ENCODE measurements around the gene PPP2R2B. TPM values are rescaled to one million over a fixed set of nuclear protein-coding genes. Genes with fewer than 3 reads are reported as not detected.

PPP2R2B gene
- 1 to 10 TPM in 2 of 4 donors, under 1 TPM in 2; 0.53 to 2.0 (median 1.1) TPM for total RNA-seq

DNA sequence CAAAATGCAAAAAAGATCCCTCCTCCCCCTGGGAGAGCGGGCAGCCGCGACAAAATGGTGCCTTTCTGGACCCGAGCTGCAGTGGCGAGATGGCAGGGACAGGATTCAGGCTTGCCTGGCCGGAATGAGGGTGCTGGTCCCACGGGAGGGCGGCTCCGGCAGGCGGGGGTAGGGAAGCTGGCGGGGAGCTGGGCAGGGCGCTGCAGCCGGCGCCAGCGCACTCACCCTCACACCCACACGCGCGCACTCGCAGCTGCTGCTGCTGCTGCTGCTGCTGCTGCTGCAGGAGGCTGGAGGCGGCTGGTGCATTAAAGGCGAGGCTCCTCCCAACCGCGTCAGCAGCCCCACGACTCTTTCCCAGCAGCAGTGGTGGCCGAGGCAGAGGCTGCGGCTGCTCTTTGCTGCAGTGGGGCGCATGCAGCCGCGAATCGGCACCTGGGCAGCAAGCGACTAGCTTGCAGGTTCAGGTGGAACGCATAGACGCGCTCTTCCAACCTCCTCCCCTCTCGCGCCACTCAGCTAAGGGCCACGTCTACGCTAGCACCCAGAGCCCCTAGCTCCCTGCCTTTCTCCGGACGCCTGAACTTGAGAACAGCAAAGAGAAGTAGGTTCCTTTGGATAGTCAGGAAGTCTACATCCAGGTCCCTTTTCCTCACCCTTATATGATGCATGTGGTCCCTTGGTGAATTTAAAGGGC lies at the start of gene PPP2R2B:
TSS of gene PPP2R2B (minus strand) at position 282 of the 697 bp plus-strand sequence.
- Histone ChIP-seq H3K4me1 (peaks cover 13 to 30% (median 21%) of the 10 kb centered on the region in 3 donors), H3K27ac (peak within 1 kb of the TSS in 1 of 4 donors; percentile 11), H3K27me3 (peaks cover 0 to 38% (median 0%) of the 10 kb centered on the region in 4 donors), H3K4me3 (peak within 1 kb of the TSS; percentile 40 to 68 (median 60)), H3K36me3 (no peaks in the 10 kb centered on the region), H3K9me3 (no peaks in the 10 kb centered on the region)
- intact Hi-C loops (cut with DNase I) = no loop called here
- DNase-seq = no peak
- 2% methylated on average over 7 of the region's 40 CpGs; no CpG with 5 or more reads in 1 of the 2 donors for WGBS, 2 donors
- peak in 1 of 4 donors; percentile 31 for TF ChIP-seq POLR2A (IDR thresholded peaks at IDR 0.05)
- TF ChIP-seq, protein P1, sequence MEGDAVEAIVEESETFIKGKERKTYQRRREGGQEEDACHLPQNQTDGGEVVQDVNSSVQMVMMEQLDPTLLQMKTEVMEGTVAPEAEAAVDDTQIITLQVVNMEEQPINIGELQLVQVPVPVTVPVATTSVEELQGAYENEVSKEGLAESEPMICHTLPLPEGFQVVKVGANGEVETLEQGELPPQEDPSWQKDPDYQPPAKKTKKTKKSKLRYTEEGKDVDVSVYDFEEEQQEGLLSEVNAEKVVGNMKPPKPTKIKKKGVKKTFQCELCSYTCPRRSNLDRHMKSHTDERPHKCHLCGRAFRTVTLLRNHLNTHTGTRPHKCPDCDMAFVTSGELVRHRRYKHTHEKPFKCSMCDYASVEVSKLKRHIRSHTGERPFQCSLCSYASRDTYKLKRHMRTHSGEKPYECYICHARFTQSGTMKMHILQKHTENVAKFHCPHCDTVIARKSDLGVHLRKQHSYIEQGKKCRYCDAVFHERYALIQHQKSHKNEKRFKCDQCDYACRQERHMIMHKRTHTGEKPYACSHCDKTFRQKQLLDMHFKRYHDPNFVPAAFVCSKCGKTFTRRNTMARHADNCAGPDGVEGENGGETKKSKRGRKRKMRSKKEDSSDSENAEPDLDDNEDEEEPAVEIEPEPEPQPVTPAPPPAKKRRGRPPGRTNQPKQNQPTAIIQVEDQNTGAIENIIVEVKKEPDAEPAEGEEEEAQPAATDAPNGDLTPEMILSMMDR (IDR thresholded peaks at IDR 0.05) = no peak

GRCh38 chr5:146924132-146924531 lies 45.6 kb upstream of the PPP2R2B start:
- no peaks in the 10 kb centered on the region for H3K4me1 ChIP-seq
- H3K36me3 ChIP-seq = no peaks in the 10 kb centered on the region
- no peak for DNase-seq
- peaks cover 0 to 3% (median 0%) of the 10 kb centered on the region in 4 donors for H3K27me3 ChIP-seq
- no peak for TF ChIP-seq POLR2A (IDR thresholded peaks at IDR 0.05)
- TF ChIP-seq, protein P1 (IDR thresholded peaks at IDR 0.05) = no peak
- H3K27ac ChIP-seq = no peak overlapping the region
- H3K9me3 ChIP-seq = no peaks in the 10 kb centered on the region
- intact Hi-C loops (cut with DNase I) = no loop called here
- no peak overlapping the region for H3K4me3 ChIP-seq

DNA sequence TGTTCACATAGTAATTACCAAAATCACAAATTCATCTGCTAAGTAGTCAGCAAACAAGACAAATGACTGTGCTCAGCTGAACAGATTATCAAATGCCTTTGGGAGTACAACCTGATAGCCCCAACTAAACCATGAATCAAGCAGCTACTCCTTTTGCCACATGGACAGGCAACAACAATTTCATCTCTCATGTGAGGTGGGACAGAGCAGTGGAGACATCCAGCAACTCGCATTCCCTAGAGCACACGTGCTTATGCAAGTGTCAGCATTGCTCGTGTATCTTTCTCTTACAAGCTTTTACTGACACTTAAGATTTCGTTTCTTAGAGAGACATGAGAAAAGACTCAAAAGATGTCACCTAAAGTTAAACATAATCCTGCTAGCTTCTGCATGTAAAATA lies 42.7 kb upstream of the PPP2R2B start:
- no peaks in the 10 kb centered on the region for H3K4me1 ChIP-seq
- no peak for DNase-seq
- H3K27me3 ChIP-seq = peaks cover 0 to 3% (median 0%) of the 10 kb centered on the region in 4 donors
- TF ChIP-seq, protein P1 (IDR thresholded peaks at IDR 0.05) = no peak
- no peak for TF ChIP-seq POLR2A (IDR thresholded peaks at IDR 0.05)
- no peak overlapping the region for H3K4me3 ChIP-seq
- no peaks in the 10 kb centered on the region for H3K36me3 ChIP-seq
- intact Hi-C loops (cut with DNase I) = no loop called here
- 70 to 77% methylated on average over 4 of the region's 4 CpGs for WGBS, 2 donors
- no peak overlapping the region for H3K27ac ChIP-seq
- no peaks in the 10 kb centered on the region for H3K9me3 ChIP-seq

- TF ChIP-seq POLR2A (IDR thresholded peaks at IDR 0.05) = no peak
- TF ChIP-seq, protein P1 (IDR thresholded peaks at IDR 0.05) = no peak
- 61 to 67% methylated on average over 7 of the region's 7 CpGs for WGBS, 2 donors
- no peaks in the 10 kb centered on the region for H3K9me3 ChIP-seq
- no peak overlapping the region for H3K4me3 ChIP-seq
- no peaks in the 10 kb centered on the region for H3K36me3 ChIP-seq
- intact Hi-C loops (cut with DNase I) = no loop called here
- DNase-seq = no peak
- no peak overlapping the region for H3K27ac ChIP-seq
- peaks cover 0 to 3% (median 0%) of the 10 kb centered on the region in 4 donors for H3K27me3 ChIP-seq
- H3K4me1 ChIP-seq = no peaks in the 10 kb centered on the region
Measured at GRCh38 chr5:146920351-146920881, 41.9 kb upstream of the PPP2R2B start.

- no peak for DNase-seq
- TF ChIP-seq, protein P1 (IDR thresholded peaks at IDR 0.05) = no peak
- TF ChIP-seq POLR2A (IDR thresholded peaks at IDR 0.05) = no peak
- no peak overlapping the region for H3K4me3 ChIP-seq
- H3K9me3 ChIP-seq = no peaks in the 10 kb centered on the region
- no peaks in the 10 kb centered on the region for H3K36me3 ChIP-seq
- no peaks in the 10 kb centered on the region for H3K4me1 ChIP-seq
- intact Hi-C loops (cut with DNase I) = no loop called here
- H3K27me3 ChIP-seq = peaks cover 0 to 3% (median 0%) of the 10 kb centered on the region in 4 donors
- WGBS, 2 donors = 63 to 75% methylated on average over 2 of the region's 2 CpGs
- H3K27ac ChIP-seq = no peak overlapping the region
Measured at GRCh38 chr5:146919304-146919703, 40.7 kb upstream of the PPP2R2B start.

All from esophagus squamous epithelium (tissue), 5 donors.